G401.6 (cell line): ENCODE results near the gene METTL8.
"Not testable (repeated sequence)": the region's sequence is repeated elsewhere in the genome, so short reads cannot be mapped to it uniquely, and the experiment has no call there.

Source experiments
- FAIRE-seq: peaks from 2 replicates; lab custom pipeline; 2012; peaks lifted over from hg19 to GRCh38; lab: Jason Lieb, UNC

Gene METTL8

DNA sequence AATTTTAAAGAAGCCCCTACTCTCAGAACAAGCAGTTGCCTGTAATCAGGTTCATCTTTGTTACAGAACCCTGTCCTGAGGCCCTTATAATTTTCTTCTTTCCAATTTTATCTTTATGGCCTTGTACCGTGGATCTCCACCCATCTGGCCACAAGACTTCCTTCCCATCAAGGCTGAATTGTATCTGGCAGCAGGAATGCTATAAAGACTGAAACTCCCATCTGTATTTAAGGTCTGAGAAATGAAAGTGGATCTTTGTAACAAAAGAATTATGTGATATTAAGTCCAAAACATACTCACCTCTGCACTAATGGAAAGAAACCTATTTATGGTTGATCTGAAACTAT lies 91.8 kb downstream of the METTL8 start:
- FAIRE-seq: no peak

DNA sequence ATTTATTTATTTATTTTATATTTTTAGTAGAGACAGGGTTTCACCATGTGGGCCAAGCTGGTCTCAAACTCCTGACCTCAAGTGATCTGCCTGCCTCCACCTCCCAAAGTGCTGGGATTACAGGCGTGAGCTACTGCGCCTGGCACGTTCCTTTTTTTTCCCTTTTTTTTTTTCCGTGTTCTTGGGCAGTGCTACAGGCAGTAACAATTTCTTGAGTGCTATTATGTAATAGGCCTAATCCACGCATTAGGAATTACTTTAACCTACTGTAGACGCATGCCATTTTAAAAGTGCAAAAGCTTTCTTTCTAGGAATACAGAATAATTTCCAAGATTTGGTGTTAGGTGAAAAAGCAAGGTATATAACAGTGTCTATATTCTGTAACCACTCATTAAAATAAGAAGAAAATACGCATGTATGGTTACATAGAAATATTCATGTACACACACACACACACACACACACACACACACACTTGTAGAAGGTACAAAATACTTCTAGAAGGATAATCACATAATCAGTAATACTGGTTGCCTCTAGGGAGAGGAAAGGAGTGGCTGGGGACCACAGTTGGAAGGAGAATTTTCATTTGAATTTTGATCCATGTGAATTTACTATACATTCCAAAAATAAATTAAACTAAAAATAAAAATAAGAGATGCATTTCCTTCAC lies 92.3 kb downstream of the METTL8 start:
- no peak for FAIRE-seq

DNA sequence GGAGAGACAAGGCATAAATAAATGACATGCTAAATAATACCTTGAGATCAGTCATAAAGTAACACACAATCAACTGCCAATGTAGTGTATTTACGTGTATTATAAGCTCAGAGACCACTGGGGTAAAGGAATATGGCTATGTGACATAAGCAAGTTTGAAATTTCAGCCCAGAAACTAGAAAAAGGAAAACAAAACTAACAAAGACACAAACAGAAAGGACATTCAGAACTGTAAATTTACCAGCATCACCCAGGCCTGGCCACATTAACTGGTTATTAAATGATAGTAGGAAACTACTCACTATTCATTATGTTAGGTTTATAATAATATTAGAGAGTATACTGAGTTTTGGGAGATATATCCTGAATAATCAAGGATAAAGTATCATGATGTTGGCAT lies 98.8 kb downstream of the METTL8 start:
- FAIRE-seq: no peak

- FAIRE-seq: no peak
Measured at GRCh38 chr2:171334171-171334570, 99.6 kb downstream of the METTL8 start.

GRCh38 chr2:171330155-171330956 lies 103.4 kb downstream of the METTL8 start:
- FAIRE-seq: no peak

GRCh38 chr2:171327043-171327496 lies 106.7 kb downstream of the METTL8 start:
- FAIRE-seq: no peak

DNA sequence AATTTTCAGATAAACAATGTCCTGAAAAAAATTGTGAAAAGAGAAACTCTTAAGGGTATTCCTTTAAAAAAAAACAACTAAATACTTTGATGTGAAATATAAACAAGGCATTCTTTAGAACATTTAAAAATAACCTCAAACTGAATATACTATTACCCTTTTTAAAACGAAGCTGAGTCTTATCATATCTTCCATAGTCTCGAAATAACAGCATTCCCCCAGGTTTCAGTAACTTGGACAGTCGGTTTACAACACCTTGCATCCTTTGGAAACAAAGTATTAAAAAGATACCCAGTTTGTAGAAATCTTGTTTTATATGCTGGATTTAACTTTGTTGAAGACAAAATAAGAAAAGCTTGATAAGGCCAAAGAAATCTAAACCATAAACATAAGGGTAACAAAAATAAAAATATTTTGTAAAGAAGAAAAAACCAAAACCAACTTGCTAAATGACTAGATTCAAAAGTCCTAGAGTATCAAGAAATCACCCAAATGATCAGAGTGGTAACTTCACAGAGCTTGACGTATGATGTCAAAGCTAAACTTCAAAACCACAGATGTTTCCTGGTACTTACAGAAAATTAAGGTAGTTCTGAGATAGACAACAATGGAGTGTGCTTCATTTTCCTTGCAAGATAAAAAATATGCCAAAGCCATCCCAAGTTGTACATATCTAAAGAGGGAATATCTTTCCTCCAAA lies 107.8 kb downstream of the METTL8 start:
- FAIRE-seq: no peak

DNA sequence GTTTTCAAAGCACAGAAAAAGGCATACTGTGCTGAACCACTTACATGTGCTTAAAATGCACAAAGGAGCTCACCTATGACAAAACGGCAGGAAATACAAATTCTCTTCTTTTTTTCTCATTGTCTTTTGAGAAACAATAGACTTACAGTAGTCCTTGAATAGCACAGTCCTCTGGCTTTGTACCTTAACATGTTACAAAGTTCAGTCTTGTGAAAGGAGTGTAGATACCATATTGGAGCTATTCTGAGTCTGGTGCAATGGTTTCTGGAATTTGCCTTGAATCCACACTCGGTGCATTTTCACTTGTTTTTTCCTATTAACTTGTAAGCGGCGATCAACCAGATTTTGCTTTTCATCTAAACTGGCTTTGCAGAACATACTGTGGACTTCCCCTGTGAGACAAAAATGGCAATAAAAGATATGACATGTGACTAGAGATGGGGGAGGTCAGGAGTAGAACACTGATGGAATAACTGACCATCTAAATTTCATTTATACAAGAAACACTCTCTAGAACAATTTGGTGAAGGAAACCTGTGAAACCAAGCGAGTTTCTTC lies 109.7 kb downstream of the METTL8 start:
- no peak for FAIRE-seq

DNA sequence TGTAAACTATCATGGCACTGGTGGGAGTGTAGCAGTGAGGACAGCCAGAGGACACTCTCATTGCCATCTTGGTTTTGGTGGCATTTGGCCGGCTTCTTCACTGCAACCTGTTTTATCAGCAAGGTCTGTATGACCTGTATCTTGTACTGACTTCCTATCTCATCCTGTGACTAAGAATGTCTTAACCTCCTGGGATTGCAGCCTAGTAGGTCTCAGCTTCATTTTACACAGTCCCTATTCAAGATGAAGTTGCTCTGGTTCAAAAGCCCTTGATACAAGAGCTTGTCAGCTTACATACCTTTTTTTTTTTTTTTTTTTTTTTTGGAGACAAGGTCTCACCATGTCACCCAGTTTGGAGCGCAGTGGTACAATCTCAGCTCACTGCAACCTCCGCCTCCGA lies 110.9 kb downstream of the METTL8 start:
- no peak for FAIRE-seq

- FAIRE-seq: no peak
Measured at GRCh38 chr2:171320731-171321130, 113.1 kb downstream of the METTL8 start.

- FAIRE-seq: no peak
Measured at GRCh38 chr2:171320208-171320621, 113.6 kb downstream of the METTL8 start.

- FAIRE-seq: no peak
Measured at GRCh38 chr2:171319164-171319810, 114.5 kb downstream of the METTL8 start.

- no peak for FAIRE-seq
Measured at GRCh38 chr2:171318463-171318934, 115.3 kb downstream of the METTL8 start.

DNA sequence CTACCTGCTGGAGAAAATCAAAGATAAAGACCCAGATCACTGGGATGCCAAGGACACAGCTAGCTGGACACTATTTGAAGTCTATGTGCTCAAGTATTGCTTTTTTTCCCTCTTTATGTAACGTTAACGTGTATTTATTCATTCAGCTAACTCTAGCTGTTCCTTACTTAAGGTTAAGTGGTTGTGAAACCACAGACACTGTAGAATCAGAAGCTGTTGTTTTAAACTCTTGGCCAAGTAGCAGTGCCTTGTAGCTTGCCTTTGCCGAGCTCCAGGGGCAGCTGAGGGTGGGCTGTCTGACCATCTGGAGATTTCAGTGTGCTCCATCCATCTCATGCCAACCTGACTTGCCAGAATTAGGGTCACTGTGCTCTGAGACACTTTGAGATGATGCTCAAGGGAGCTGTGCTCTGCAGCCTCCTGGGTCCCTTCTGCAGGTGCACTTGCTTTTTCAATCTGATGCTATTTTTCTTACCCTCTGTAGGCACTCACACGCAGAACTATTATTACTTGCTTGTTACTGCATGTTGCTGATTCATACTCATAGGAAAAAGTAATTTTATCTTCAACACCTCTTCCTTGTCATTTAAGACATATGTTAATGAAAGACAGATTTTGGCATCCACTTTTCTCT lies 116.2 kb downstream of the METTL8 start:
- FAIRE-seq: no peak

- FAIRE-seq: no peak
Measured at GRCh38 chr2:171316755-171317337, 116.9 kb downstream of the METTL8 start.

DNA sequence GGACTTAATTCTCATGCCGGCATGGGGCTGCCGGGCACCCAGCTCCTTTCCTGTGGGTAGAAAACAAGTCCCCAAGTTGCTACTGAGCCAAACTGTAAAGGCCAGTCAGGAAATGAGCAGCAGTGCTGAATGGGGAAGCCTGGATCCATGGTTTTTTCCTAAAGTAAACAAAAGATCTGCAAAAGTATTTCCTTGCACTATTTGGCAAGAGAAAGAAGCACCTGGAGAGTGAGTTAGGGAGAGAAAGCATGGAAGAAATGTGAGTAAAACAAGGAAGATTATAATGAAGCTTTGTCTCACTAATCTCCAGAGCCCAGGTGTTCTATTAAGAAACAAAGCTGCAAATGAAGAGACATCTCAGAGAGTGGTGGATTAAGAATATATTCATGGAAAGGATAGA lies 117.6 kb downstream of the METTL8 start:
- no peak for FAIRE-seq

- no peak for FAIRE-seq
Measured at GRCh38 chr2:171315781-171316180, 118.0 kb downstream of the METTL8 start.

- not testable (repeated sequence) for FAIRE-seq
Measured at GRCh38 chr2:171312182-171312581, 121.6 kb downstream of the METTL8 start.

GRCh38 chr2:171311589-171311988 lies 122.2 kb downstream of the METTL8 start:
- not testable (repeated sequence) for FAIRE-seq

- no peak for FAIRE-seq
Measured at GRCh38 chr2:171310889-171311288, 122.9 kb downstream of the METTL8 start.
